Parathyroid adenoma (tissue), 2 donors: ENCODE measurements around the gene DRAP1.

Experiments
- H2AFZ ChIP-seq: fragments of 300-600 bp; sonication (generic); one replicate; pipeline ENCODE4 v1.7.0; 2017; ENCODE audit warnings: antibody characterized with exemption, mild to moderate bottlenecking
- H3K27ac ChIP-seq: fragments of 300-600 bp; sonication (generic); one replicate; pipeline ENCODE4 v1.7.0; 2017
- H3K27me3 ChIP-seq: fragments of 300-600 bp; sonication (generic); one replicate; pipeline ENCODE4 v1.7.0; 2017; ENCODE audit warnings: low read length; ENCODE audit not compliant: control insufficient read depth, insufficient read depth
- H3K36me3 ChIP-seq: fragments of 300-600 bp; sonication (generic); one replicate; pipeline ENCODE4 v1.7.0; 2017; ENCODE audit warnings: low read length; ENCODE audit not compliant: control insufficient read depth, insufficient read depth
- H3K4me1 ChIP-seq: fragments of 300-600 bp; sonication (generic); one replicate; pipeline ENCODE4 v1.7.0; 2017; ENCODE audit warnings: control low read depth
- H3K4me2 ChIP-seq: fragments of 300-600 bp; sonication (generic); one replicate; pipeline ENCODE4 v1.7.0; 2017; ENCODE audit warnings: low read length
- H3K4me3 ChIP-seq: fragments of 300-600 bp; sonication (generic); one replicate; pipeline ENCODE4 v1.7.0; 2017; ENCODE audit warnings: low read depth, low read length
- H3K79me2 ChIP-seq: fragments of 300-600 bp; sonication (generic); one replicate; pipeline ENCODE4 v1.7.0; 2017; ENCODE audit warnings: control low read depth
- H3K9ac ChIP-seq: fragments of 300-600 bp; sonication (generic); one replicate; pipeline ENCODE4 v1.7.0; 2017; ENCODE audit warnings: mild to moderate bottlenecking
- H3K9me3 ChIP-seq: fragments of 300-600 bp; sonication (generic); one replicate; pipeline ENCODE4 v1.7.0; 2017; ENCODE audit warnings: low read length; ENCODE audit not compliant: control insufficient read depth
- CTCF ChIP-seq: fragments of 300-600 bp; sonication (generic); IDR thresholded peaks from one replicate; pipeline ENCODE4 v1.7.0; 2017; ENCODE audit warnings: antibody characterized with exemption, mild to moderate bottlenecking
- donor health status: primary hyperparathyroidism.

The DRAP1 gene

GRCh38 chr11:65941720-65942310 is 22.6 kb downstream of the DRAP1 start:
- H3K9me3 ChIP-seq, result no peaks in the 10 kb centered on the region
- H3K4me2 ChIP-seq, result no peak overlapping the region
- H3K36me3 ChIP-seq, result no peaks in the 10 kb centered on the region
- TF ChIP-seq CTCF, result no peak
- H3K79me2 ChIP-seq, result no peaks in the 10 kb centered on the region
- H2AFZ ChIP-seq, result no peak overlapping the region
- H3K4me3 ChIP-seq, result no peak overlapping the region
- no peak overlapping the region for H3K27ac ChIP-seq
- no peaks in the 10 kb centered on the region for H3K4me1 ChIP-seq
- H3K9ac ChIP-seq, result no peak overlapping the region
- H3K27me3 ChIP-seq, result no peaks in the 10 kb centered on the region

GRCh38 chr11:65942531-65942930 is 23.3 kb downstream of the DRAP1 start:
- Histone ChIP-seq H3K4me2 (no peak overlapping the region), H3K27ac (no peak overlapping the region), H3K9me3 (no peaks in the 10 kb centered on the region), H3K4me3 (no peak overlapping the region), H3K79me2 (no peaks in the 10 kb centered on the region), H3K4me1 (no peaks in the 10 kb centered on the region), H3K36me3 (no peaks in the 10 kb centered on the region), H3K9ac (no peak overlapping the region), H2AFZ (no peak overlapping the region), H3K27me3 (no peaks in the 10 kb centered on the region)
- TF ChIP-seq CTCF, result no peak

- no peaks in the 10 kb centered on the region for H3K36me3 ChIP-seq
- H3K79me2 ChIP-seq, result no peaks in the 10 kb centered on the region
- H3K9me3 ChIP-seq, result no peaks in the 10 kb centered on the region
- H3K27ac ChIP-seq, result no peak overlapping the region
- H3K4me1 ChIP-seq, result no peaks in the 10 kb centered on the region
- no peaks in the 10 kb centered on the region for H3K27me3 ChIP-seq
- H3K9ac ChIP-seq, result no peak overlapping the region
- no peak for TF ChIP-seq CTCF
- no peak overlapping the region for H3K4me3 ChIP-seq
- H3K4me2 ChIP-seq, result no peak overlapping the region
- H2AFZ ChIP-seq, result no peak overlapping the region
These were observed 25.0 kb downstream of the DRAP1 start for GRCh38 chr11:65944191-65944590.

GRCh38 chr11:65944767-65945166 is 25.5 kb downstream of the DRAP1 start:
- TF ChIP-seq CTCF, result no peak
- no peak overlapping the region for H3K4me3 ChIP-seq
- H3K9me3 ChIP-seq, result no peaks in the 10 kb centered on the region
- H3K36me3 ChIP-seq, result no peaks in the 10 kb centered on the region
- H3K4me1 ChIP-seq, result no peaks in the 10 kb centered on the region
- no peaks in the 10 kb centered on the region for H3K79me2 ChIP-seq
- no peak overlapping the region for H3K4me2 ChIP-seq
- no peak overlapping the region for H3K27ac ChIP-seq
- H3K27me3 ChIP-seq, result no peaks in the 10 kb centered on the region
- H3K9ac ChIP-seq, result no peak overlapping the region
- H2AFZ ChIP-seq, result no peak overlapping the region

- no peaks in the 10 kb centered on the region for H3K4me1 ChIP-seq
- no peaks in the 10 kb centered on the region for H3K36me3 ChIP-seq
- H3K9me3 ChIP-seq, result no peaks in the 10 kb centered on the region
- H3K4me3 ChIP-seq, result no peak within 1 kb of the TSS
- H3K9ac ChIP-seq, result no peak within 1 kb of the TSS
- no peaks in the 10 kb centered on the region for H3K79me2 ChIP-seq
- H3K27ac ChIP-seq, result no peak within 1 kb of the TSS
- H2AFZ ChIP-seq, result no peak within 1 kb of the TSS
- H3K4me2 ChIP-seq, result no peak within 1 kb of the TSS
- H3K27me3 ChIP-seq, result no peaks in the 10 kb centered on the region
- TF ChIP-seq CTCF, result no peak
These were observed 26.2 kb downstream of the DRAP1 start, which contains the start of gene TSGA10IP for GRCh38 chr11:65945430-65945911. Gene TSGA10IP (plus strand): TSS chr11:65945480. CDS start chr11:65945676, 196 bp downstream.
